Measurements from ENCODE around the gene KAZN.
"Not testable (repeated sequence)": the region's sequence is repeated elsewhere in the genome, so short reads cannot be mapped to it uniquely, and the experiment has no call there.

- TF ChIP-seq CTCF (IDR thresholded peaks at IDR 0.05; ENCODE audit: poor library complexity, severe bottlenecking); EP300 (conservative IDR thresholded peaks at IDR 0.05; ENCODE audit: poor library complexity, severe bottlenecking); EZH2 (IDR thresholded peaks at IDR 0.05; ENCODE audit: borderline replicate concordance, insufficient read depth, low read length, poor library complexity, severe bottlenecking); REST (IDR thresholded peaks at IDR 0.05; ENCODE audit: borderline replicate concordance); RAD21 (conservative IDR thresholded peaks at IDR 0.05); MXI1 (conservative IDR thresholded peaks at IDR 0.05; ENCODE audit: poor library complexity, severe bottlenecking); TAF1 (IDR thresholded peaks at IDR 0.05; ENCODE audit: low read depth): not testable (repeated sequence)
These were observed 537.1 kb downstream of the KAZN start for GRCh38 chr1:15135604-15136003.
